ENCODE results near the gene MAST2.

- TF ChIP-seq CTCF (IDR thresholded peaks at IDR 0.05) (no peak), POLR2A (IDR thresholded peaks at IDR 0.05) (no peak)
These were observed 199.2 kb downstream of the MAST2 start for GRCh38 chr1:46002551-46003150.
